Activated naive CD4-positive, alpha-beta T cell treated with anti-CD3 and anti-CD28 coated beads, Interleukin-2, amount 50 U/mL, for 24 hours (primary cell): Measurements from ENCODE around the gene IGSF21.

Source experiments
- H3K27ac Mint-ChIP-seq: one replicate; pipeline ENCODE4 v1.8.0; 2021; ENCODE audit warnings: mild to moderate bottlenecking, mixed read lengths
- H3K27me3 Mint-ChIP-seq: one replicate; pipeline ENCODE4 v1.8.0; 2021; ENCODE audit warnings: mixed read lengths
- H3K36me3 Mint-ChIP-seq: one replicate; pipeline ENCODE4 v1.8.0; 2021; ENCODE audit warnings: mixed read lengths
- H3K4me1 Mint-ChIP-seq: one replicate; pipeline ENCODE4 v1.8.0; 2021; ENCODE audit warnings: mixed read lengths
- H3K4me3 Mint-ChIP-seq: one replicate; pipeline ENCODE4 v1.8.0; 2021; ENCODE audit warnings: mild to moderate bottlenecking, mixed read lengths
- H3K9me3 Mint-ChIP-seq: one replicate; pipeline ENCODE4 v1.8.0; 2021; ENCODE audit warnings: mixed read lengths

IGSF21 gene

GRCh38 chr1:18328803-18329202, 221.2 kb downstream of the IGSF21 start:
- H3K9me3 Mint-ChIP-seq, result no peaks in the 10 kb centered on the region
- no peaks in the 10 kb centered on the region for H3K4me1 Mint-ChIP-seq
- no peaks in the 10 kb centered on the region for H3K36me3 Mint-ChIP-seq
- H3K4me3 Mint-ChIP-seq, result no peak overlapping the region
- H3K27me3 Mint-ChIP-seq, result peaks cover 14% of the 10 kb centered on the region
- no peak overlapping the region for H3K27ac Mint-ChIP-seq

- H3K4me1 Mint-ChIP-seq, result no peaks in the 10 kb centered on the region
Observed at GRCh38 chr1:18329469-18330253, 222.1 kb downstream of the IGSF21 start.

GRCh38 chr1:18332576-18332975, 225.0 kb downstream of the IGSF21 start:
- Mint-ChIP-seq H3K4me3 (no peak overlapping the region), H3K9me3 (no peaks in the 10 kb centered on the region), H3K36me3 (no peaks in the 10 kb centered on the region), H3K4me1 (no peaks in the 10 kb centered on the region), H3K27me3 (peaks cover 12% of the 10 kb centered on the region), H3K27ac (no peak overlapping the region)

More at GRCh38 chr1:18329469-18330253, 222.1 kb downstream of the IGSF21 start:
- H3K27me3 Mint-ChIP-seq, result peaks cover 12% of the 10 kb centered on the region
- no peaks in the 10 kb centered on the region for H3K36me3 Mint-ChIP-seq
- H3K9me3 Mint-ChIP-seq, result no peaks in the 10 kb centered on the region
- no peak overlapping the region for H3K4me3 Mint-ChIP-seq
- H3K27ac Mint-ChIP-seq, result no peak overlapping the region

GRCh38 chr1:18333220-18333619, 225.6 kb downstream of the IGSF21 start:
- H3K9me3 Mint-ChIP-seq, result no peaks in the 10 kb centered on the region
- H3K27me3 Mint-ChIP-seq, result peaks cover 12% of the 10 kb centered on the region
- no peaks in the 10 kb centered on the region for H3K36me3 Mint-ChIP-seq
- no peaks in the 10 kb centered on the region for H3K4me1 Mint-ChIP-seq
- no peak overlapping the region for H3K4me3 Mint-ChIP-seq
- no peak overlapping the region for H3K27ac Mint-ChIP-seq

- Mint-ChIP-seq H3K9me3 (no peaks in the 10 kb centered on the region), H3K27ac (no peak overlapping the region), H3K27me3 (peaks cover 9% of the 10 kb centered on the region), H3K36me3 (no peaks in the 10 kb centered on the region), H3K4me1 (no peaks in the 10 kb centered on the region), H3K4me3 (no peak overlapping the region)
Observed at GRCh38 chr1:18336801-18337200, 229.2 kb downstream of the IGSF21 start.

- Mint-ChIP-seq H3K4me1 (no peaks in the 10 kb centered on the region), H3K36me3 (no peaks in the 10 kb centered on the region), H3K27me3 (peaks cover 9% of the 10 kb centered on the region), H3K4me3 (no peak overlapping the region), H3K27ac (no peak overlapping the region), H3K9me3 (no peaks in the 10 kb centered on the region)
Observed at GRCh38 chr1:18337757-18338156, 230.2 kb downstream of the IGSF21 start.

GRCh38 chr1:18339161-18339560, 231.6 kb downstream of the IGSF21 start:
- Mint-ChIP-seq H3K4me3 (no peak overlapping the region), H3K36me3 (no peaks in the 10 kb centered on the region), H3K4me1 (no peaks in the 10 kb centered on the region), H3K27ac (no peak overlapping the region), H3K9me3 (no peaks in the 10 kb centered on the region), H3K27me3 (peaks cover 4% of the 10 kb centered on the region)

- H3K27me3 Mint-ChIP-seq, result peaks cover 4% of the 10 kb centered on the region
- H3K4me3 Mint-ChIP-seq, result no peak overlapping the region
- H3K27ac Mint-ChIP-seq, result no peak overlapping the region
- H3K4me1 Mint-ChIP-seq, result no peaks in the 10 kb centered on the region
- no peaks in the 10 kb centered on the region for H3K9me3 Mint-ChIP-seq
- no peaks in the 10 kb centered on the region for H3K36me3 Mint-ChIP-seq
Observed at GRCh38 chr1:18340158-18340764, 232.7 kb downstream of the IGSF21 start.

GRCh38 chr1:18340787-18341186, 233.2 kb downstream of the IGSF21 start:
- Mint-ChIP-seq H3K27ac (no peak overlapping the region), H3K36me3 (no peaks in the 10 kb centered on the region), H3K9me3 (no peaks in the 10 kb centered on the region), H3K4me1 (no peaks in the 10 kb centered on the region), H3K4me3 (no peak overlapping the region), H3K27me3 (peaks cover 4% of the 10 kb centered on the region)

GRCh38 chr1:18341291-18342069, 233.9 kb downstream of the IGSF21 start:
- H3K27me3 Mint-ChIP-seq, result peaks cover 6% of the 10 kb centered on the region
- no peaks in the 10 kb centered on the region for H3K9me3 Mint-ChIP-seq
- no peaks in the 10 kb centered on the region for H3K4me1 Mint-ChIP-seq
- H3K36me3 Mint-ChIP-seq, result no peaks in the 10 kb centered on the region
- H3K4me3 Mint-ChIP-seq, result no peak overlapping the region
- no peak overlapping the region for H3K27ac Mint-ChIP-seq

GRCh38 chr1:18342744-18343143, 235.1 kb downstream of the IGSF21 start:
- Mint-ChIP-seq H3K9me3 (no peaks in the 10 kb centered on the region), H3K4me1 (no peaks in the 10 kb centered on the region), H3K36me3 (no peaks in the 10 kb centered on the region)

GRCh38 chr1:18343581-18343980, 236.0 kb downstream of the IGSF21 start:
- no peaks in the 10 kb centered on the region for H3K36me3 Mint-ChIP-seq
- peaks cover 6% of the 10 kb centered on the region for H3K27me3 Mint-ChIP-seq
- H3K27ac Mint-ChIP-seq, result no peak overlapping the region
- H3K4me1 Mint-ChIP-seq, result no peaks in the 10 kb centered on the region
- H3K4me3 Mint-ChIP-seq, result no peak overlapping the region
- H3K9me3 Mint-ChIP-seq, result no peaks in the 10 kb centered on the region

More at GRCh38 chr1:18342744-18343143, 235.1 kb downstream of the IGSF21 start:
- no peak overlapping the region for H3K4me3 Mint-ChIP-seq
- H3K27ac Mint-ChIP-seq, result no peak overlapping the region
- peaks cover 6% of the 10 kb centered on the region for H3K27me3 Mint-ChIP-seq

GRCh38 chr1:18344755-18345154, 237.2 kb downstream of the IGSF21 start:
- Mint-ChIP-seq H3K27me3 (peaks cover 5% of the 10 kb centered on the region), H3K4me3 (no peak overlapping the region), H3K4me1 (no peaks in the 10 kb centered on the region), H3K36me3 (no peaks in the 10 kb centered on the region), H3K9me3 (no peaks in the 10 kb centered on the region), H3K27ac (no peak overlapping the region)

- Mint-ChIP-seq H3K9me3 (no peaks in the 10 kb centered on the region), H3K4me3 (no peak overlapping the region), H3K27me3 (peaks cover 9% of the 10 kb centered on the region), H3K36me3 (no peaks in the 10 kb centered on the region), H3K4me1 (no peaks in the 10 kb centered on the region), H3K27ac (no peak overlapping the region)
Observed at GRCh38 chr1:18347559-18347958, 240.0 kb downstream of the IGSF21 start.

- H3K27ac Mint-ChIP-seq, result no peak overlapping the region
- H3K4me1 Mint-ChIP-seq, result no peaks in the 10 kb centered on the region
Observed at GRCh38 chr1:18348354-18348753, 240.8 kb downstream of the IGSF21 start.

GRCh38 chr1:18350747-18351146, 243.1 kb downstream of the IGSF21 start:
- no peaks in the 10 kb centered on the region for H3K4me1 Mint-ChIP-seq
- H3K27ac Mint-ChIP-seq, result no peak overlapping the region
- H3K27me3 Mint-ChIP-seq, result peaks cover 18% of the 10 kb centered on the region
- H3K36me3 Mint-ChIP-seq, result no peaks in the 10 kb centered on the region
- no peaks in the 10 kb centered on the region for H3K9me3 Mint-ChIP-seq
- no peak overlapping the region for H3K4me3 Mint-ChIP-seq

More at GRCh38 chr1:18348354-18348753, 240.8 kb downstream of the IGSF21 start:
- peaks cover 10% of the 10 kb centered on the region for H3K27me3 Mint-ChIP-seq
- H3K4me3 Mint-ChIP-seq, result no peak overlapping the region
- H3K36me3 Mint-ChIP-seq, result no peaks in the 10 kb centered on the region
- no peaks in the 10 kb centered on the region for H3K9me3 Mint-ChIP-seq
